Psoas muscle (tissue), 8 donors: ENCODE results near the gene CHD2. TPM values are rescaled to one million over a fixed set of nuclear protein-coding genes. Genes with fewer than 3 reads are reported as not detected.
"Not testable (repeated sequence)": the region's sequence is repeated elsewhere in the genome, so short reads cannot be mapped to it uniquely, and the experiment has no call there.

Experiments
- ATAC-seq, 4 donors: fragments of 200-7000 bp; cut with Tn5 transposase; one replicate each; pipeline ENCODE4 v1.9.1; 2020; ENCODE audit warnings: moderate library complexity in 3 of 4, mild to moderate bottlenecking in 2 of 4
- DNase-seq, 2 donors: peaks; one replicate each; pipeline ENCODE4 v3.0.0-alpha.2; 2020
- H3K27ac ChIP-seq: fragments of 200-600 bp; one replicate; pipeline ENCODE4 v1.8.0; 2022
- H3K27me3 ChIP-seq, 3 donors: fragments of 200-600 bp in 1 of 3; one replicate each; pipeline versions ENCODE4 v1.6.1 to v1.8.0; 2013 to 2022; ENCODE audit warnings: low read length in 2 of 3, mild to moderate bottlenecking in 2 of 3, moderate library complexity in 1 of 3; ENCODE audit not compliant: insufficient read depth in 3 of 3
- H3K36me3 ChIP-seq, 2 donors: fragments of 200-600 bp in 1 of 2; one replicate each; pipeline versions ENCODE4 v1.6.1 to v1.8.0; 2013 to 2022; ENCODE audit warnings: low read depth in 1 of 2, mild to moderate bottlenecking in 1 of 2, moderate library complexity in 1 of 2; ENCODE audit not compliant: insufficient read depth in 1 of 2
- H3K4me1 ChIP-seq: fragments of 200-600 bp; one replicate; pipeline ENCODE4 v1.8.0; 2022
- H3K4me3 ChIP-seq: fragments of 200-600 bp; one replicate; pipeline ENCODE4 v1.8.0; 2022; ENCODE audit warnings: mild to moderate bottlenecking
- H3K9me3 ChIP-seq: fragments of 200-600 bp; one replicate; pipeline ENCODE4 v1.8.0; 2022
- CTCF ChIP-seq: fragments of 200-600 bp; IDR thresholded peaks from one replicate; pipeline ENCODE4 v1.8.0; 2022; ENCODE audit warnings: antibody characterized with exemption
- WGBS, 3 donors: extraction: QIAGEN DNeasy Blood & Tissue Kit; methylation state at CpG; one replicate each; pipeline versions ENCODE4 v1.1.6 to v1.1.7; 2013; 5-methylcytosine and 5-hydroxymethylcytosine counted together
- intact Hi-C, 2 donors: fragments of 100-400 bp; cut with DNase I; formaldehyde crosslinking; loops; one replicate each; pipeline versions ENCODE4 v1.11.0 to v1.14.2; 2022
- polyA plus RNA-seq, 3 donors: library from polyadenylated mRNA; stranded (reverse); fragments of 200-250 nt; gene quantifications; one replicate each; pipeline ENCODE4 v1.2.3, GENCODE V29; 2013
- total RNA-seq, 4 donors: library from RNA; stranded (reverse); fragmentation: NEBNext Ultra II Directional in 2 of 4; extraction: Animal tissue kit (Norgen Biotek cat#: 25700) in 2 of 4; gene quantifications; one replicate each; pipeline versions ENCODE4 v1.2.1 to v1.2.4, GENCODE V29; 2021 to 2023
- donor health status: healthy with polysubstance abuse.
- donor health status: DM: no; HTN: no; CAD: no; lungs with moderate emphysema.
- donor health status: Bipolar disorder and iron deficiency.
- donor health status: healthy.
- donor health status: DM: yes; HTN: yes; CAD: no.
- donor health status: DM: no; HTN: no; CAD: no.
- donor health status: DM: no; HTN: no; CAD: no.
- donor health status: DM: yes; HTN: yes; CAD: no.

The CHD2 gene
- total and polyA plus RNA-seq, 7 donors = 11.1 to 53.0 (median 40.9) TPM

- Histone ChIP-seq H3K36me3 (peaks cover 0 to 3% of the 10 kb centered on the region in 2 donors), H3K4me3 (no peak overlapping the region), H3K27ac (no peak overlapping the region), H3K27me3 (no peaks in the 10 kb centered on the region), H3K4me1 (peaks cover 78% of the 10 kb centered on the region), H3K9me3 (no peaks in the 10 kb centered on the region)
- 50 to 62% (median 52%) methylated on average over 19 of the region's 19 CpGs for WGBS, 3 donors
- ATAC-seq = no peak
- TF ChIP-seq CTCF = no peak
- peak in 1 of 2 donors; percentile 42 for DNase-seq
- intact Hi-C loops = no loop called here
These were observed 160.5 kb downstream of the CHD2 start for GRCh38 chr15:93060336-93061248.

- H3K27me3 ChIP-seq, H3K9me3 ChIP-seq, intact Hi-C loops, H3K36me3 ChIP-seq: not testable (repeated sequence)
- Histone ChIP-seq H3K4me1 (peaks cover 82% of the 10 kb centered on the region), H3K27ac (peak overlapping the region; percentile 87), H3K4me3 (peak overlapping the region; percentile 49)
- WGBS, 3 donors = 16 to 28% (median 19%) methylated on average over 10 to 11 of the region's 13 CpGs
- ATAC-seq (peak; percentile 26 to 71 (median 68)), DNase-seq (peak in 1 of 2 donors; percentile 59)
These were observed 162.6 kb downstream of the CHD2 start for GRCh38 chr15:93062628-93063261.

- Histone ChIP-seq H3K4me1 (peaks cover 83% of the 10 kb centered on the region), H3K36me3 (peaks cover 0 to 4% of the 10 kb centered on the region in 2 donors), H3K27ac (peak overlapping the region; percentile 87), H3K9me3 (no peaks in the 10 kb centered on the region), H3K27me3 (no peaks in the 10 kb centered on the region), H3K4me3 (peak overlapping the region; percentile 27)
- no peak for TF ChIP-seq CTCF
- DNase-seq (peak in 1 of 2 donors; percentile 59), ATAC-seq (peak; percentile 9 to 36 (median 32))
- intact Hi-C loops = no loop called here
- 27 to 33% (median 27%) methylated on average over 7 to 8 of the region's 8 CpGs for WGBS, 3 donors
These were observed 163.1 kb downstream of the CHD2 start for GRCh38 chr15:93063262-93063671.

GRCh38 chr15:93063796-93064690 is 163.9 kb downstream of the CHD2 start:
- intact Hi-C loops = no loop called here
- ATAC-seq (peak; percentile 15 to 58 (median 56)), DNase-seq (peak in 1 of 2 donors; percentile 83)
- H3K4me1 ChIP-seq = peaks cover 84% of the 10 kb centered on the region
- peak overlapping the region; percentile 87 for H3K27ac ChIP-seq
- no peaks in the 10 kb centered on the region for H3K9me3 ChIP-seq
- H3K36me3 ChIP-seq = peaks cover 0 to 4% of the 10 kb centered on the region in 2 donors
- no peak for TF ChIP-seq CTCF
- H3K4me3 ChIP-seq = peak overlapping the region; percentile 27
- H3K27me3 ChIP-seq = no peaks in the 10 kb centered on the region
- WGBS, 3 donors = 36 to 58% (median 39%) methylated on average over 23 of the region's 23 CpGs
